ENCODE results near the gene LRRC49.
"Not testable (repeated sequence)": the region's sequence is repeated elsewhere in the genome, so short reads cannot be mapped to it uniquely, and the experiment has no call there.

The LRRC49 gene

GRCh38 chr15:71004506-71004905 lies 111.9 kb downstream of the LRRC49 start:
- not testable (repeated sequence) for DNase-seq

- DNase-seq: no peak
These were observed 113.3 kb downstream of the LRRC49 start for GRCh38 chr15:71005895-71006294.

GRCh38 chr15:71008250-71008870 lies 115.7 kb downstream of the LRRC49 start:
- DNase-seq: no peak

- no peak for DNase-seq
These were observed 117.8 kb downstream of the LRRC49 start for GRCh38 chr15:71010472-71010871.

GRCh38 chr15:71010997-71011396 lies 118.4 kb downstream of the LRRC49 start:
- no peak for DNase-seq

GRCh38 chr15:71011503-71012155 lies 119.0 kb downstream of the LRRC49 start:
- no peak for DNase-seq

GRCh38 chr15:71013446-71013845 lies 120.8 kb downstream of the LRRC49 start:
- DNase-seq: no peak

GRCh38 chr15:71015342-71015741 lies 122.7 kb downstream of the LRRC49 start:
- no peak for DNase-seq

- DNase-seq: not testable (repeated sequence)
These were observed 138.6 kb downstream of the LRRC49 start for GRCh38 chr15:71031232-71031631.

GRCh38 chr15:71035478-71035877 lies 142.9 kb downstream of the LRRC49 start:
- not testable (repeated sequence) for DNase-seq

- DNase-seq: no peak
These were observed 149.8 kb downstream of the LRRC49 start for GRCh38 chr15:71042356-71042922.

GRCh38 chr15:71043373-71043772 lies 150.7 kb downstream of the LRRC49 start:
- no peak for DNase-seq

- DNase-seq: no peak
These were observed 151.4 kb downstream of the LRRC49 start for GRCh38 chr15:71044006-71044405.

- not testable (repeated sequence) for DNase-seq
These were observed 153.5 kb downstream of the LRRC49 start for GRCh38 chr15:71046146-71046545.

GRCh38 chr15:71048913-71049675 lies 156.5 kb downstream of the LRRC49 start:
- no peak for DNase-seq

GRCh38 chr15:71049706-71050422 lies 157.2 kb downstream of the LRRC49 start:
- no peak for DNase-seq

GRCh38 chr15:71050461-71050860 lies 157.8 kb downstream of the LRRC49 start:
- DNase-seq: no peak

GRCh38 chr15:71051539-71051938 lies 158.9 kb downstream of the LRRC49 start:
- DNase-seq: no peak

- no peak for DNase-seq
These were observed 159.7 kb downstream of the LRRC49 start for GRCh38 chr15:71052356-71052755.

GRCh38 chr15:71054286-71054952 lies 161.8 kb downstream of the LRRC49 start:
- DNase-seq: no peak

GRCh38 chr15:71055461-71055860 lies 162.8 kb downstream of the LRRC49 start:
- DNase-seq: no peak

- no peak for DNase-seq
These were observed 163.5 kb downstream of the LRRC49 start for GRCh38 chr15:71056111-71056510.

Data from activated effector memory CD4-positive, alpha-beta T cell treated with anti-CD3 and anti-CD28 coated beads, Interleukin-2, amount 50 U/mL, for 16 hours (primary cell).